Subcutaneous adipose tissue (tissue), 4 donors: ENCODE data around the gene L3MBTL1. TPM values are rescaled to one million over a fixed set of nuclear protein-coding genes. Genes with fewer than 3 reads are reported as not detected.

Experiments used
- CTCF ChIP-seq: fragments of 450-650 bp; IDR thresholded peaks from one replicate; pipeline ENCODE4 v1.5.1; 2016; ENCODE audit warnings: low read depth, mild to moderate bottlenecking, control low read depth, antibody characterized with exemption, moderate library complexity
- total RNA-seq, 4 donors: library from RNA; depleted of rRNA; stranded (reverse); fragments of >200 nt; gene quantifications; one replicate each; pipeline ENCODE4 v1.1.0, GENCODE V29; 2016

The L3MBTL1 gene
- total RNA-seq, 4 donors from 2014 or later, result 5.7 to 11.7 (median 9.3) TPM

GRCh38 chr20:43477193-43477592 is 30.3 kb upstream of the L3MBTL1 start:
- no peak for TF ChIP-seq CTCF

GRCh38 chr20:43477619-43478018 is 29.9 kb upstream of the L3MBTL1 start:
- no peak for TF ChIP-seq CTCF

GRCh38 chr20:43490038-43490437 is 17.5 kb upstream of the L3MBTL1 start:
- TF ChIP-seq CTCF, result no peak

- no peak for TF ChIP-seq CTCF
Observed at GRCh38 chr20:43492101-43492500, 15.4 kb upstream of the L3MBTL1 start.

- TF ChIP-seq CTCF, result no peak
Observed at GRCh38 chr20:43495388-43495787, 12.1 kb upstream of the L3MBTL1 start.

GRCh38 chr20:43506238-43506637 is 1.3 kb upstream of the L3MBTL1 start:
- no peak for TF ChIP-seq CTCF

- TF ChIP-seq CTCF, result no peak
Observed at GRCh38 chr20:43508106-43508505, 609 bp downstream of the L3MBTL1 start.
